HEK293 (cell line): Measurements from ENCODE around the gene RBM22.

Source experiments
- AEBP2 ChIP-seq: fragments of 450-650 bp; formaldehyde crosslinking; IDR thresholded peaks from 2 replicates; pipeline ENCODE4 v1.5.1; 2016; ENCODE audit warnings: missing biosample characterization, missing genetic modification characterization, borderline replicate concordance
- ATF2 ChIP-seq: fragments of 450-650 bp; formaldehyde crosslinking; IDR thresholded peaks from 2 replicates; pipeline ENCODE4 v1.5.1; 2016; ENCODE audit warnings: missing biosample characterization, missing genetic modification characterization, low read depth
- CTCF ChIP-seq: fragments of 450-650 bp; formaldehyde crosslinking; IDR thresholded peaks from 2 replicates; pipeline ENCODE4 v1.5.1; 2016; ENCODE audit warnings: missing biosample characterization, missing genetic modification characterization
- EGR2 ChIP-seq: fragments of 450-650 bp; formaldehyde crosslinking; IDR thresholded peaks from 2 replicates; pipeline ENCODE4 v1.5.1; 2016; ENCODE audit warnings: low read depth, missing biosample characterization, missing genetic modification characterization
- INSM2 ChIP-seq: fragments of 450-650 bp; formaldehyde crosslinking; IDR thresholded peaks from 2 replicates; pipeline ENCODE4 v1.5.1; 2016; ENCODE audit warnings: missing biosample characterization, missing genetic modification characterization
- MEIS1 ChIP-seq: sonication (generic); formaldehyde crosslinking; IDR thresholded peaks from 2 replicates; pipeline ENCODE4 v1.8.1; 2022; ENCODE audit warnings: missing genetic modification reagents, mild to moderate bottlenecking, borderline replicate concordance
- OVOL3 ChIP-seq: fragments of 450-650 bp; formaldehyde crosslinking; IDR thresholded peaks from 2 replicates; pipeline ENCODE4 v1.5.1; 2016; ENCODE audit warnings: missing biosample characterization, missing genetic modification characterization
- RBAK ChIP-seq: fragments of 450-650 bp; formaldehyde crosslinking; IDR thresholded peaks from 2 replicates; pipeline ENCODE4 v1.5.1; 2016; ENCODE audit warnings: missing biosample characterization, missing genetic modification characterization
- SETDB1 ChIP-seq: IDR thresholded peaks from one replicate; pipeline ENCODE4 v1.6.1; 2017; ENCODE audit warnings: mild to moderate bottlenecking, low read length, moderate library complexity, mixed read lengths; ENCODE audit not compliant: insufficient read length
- TRIM28 ChIP-seq: IDR thresholded peaks from 2 replicates; pipeline ENCODE4 v1.6.1; 2011; ENCODE audit warnings: low read length, control low read depth, borderline replicate concordance
- ZBTB21 ChIP-seq: fragments of 450-650 bp; formaldehyde crosslinking; IDR thresholded peaks from 2 replicates; pipeline ENCODE4 v1.5.1; 2017; ENCODE audit warnings: missing biosample characterization, missing genetic modification characterization
- ZIC2 ChIP-seq: fragments of 450-650 bp; formaldehyde crosslinking; IDR thresholded peaks from 2 replicates; pipeline ENCODE4 v1.5.1; 2016; ENCODE audit warnings: missing biosample characterization, missing genetic modification characterization
- ZNF133 ChIP-seq: fragments of 450-650 bp; formaldehyde crosslinking; IDR thresholded peaks from 2 replicates; pipeline ENCODE4 v1.5.1; 2016; ENCODE audit warnings: missing biosample characterization, missing genetic modification characterization
- ZNF174 ChIP-seq: fragments of 450-650 bp; formaldehyde crosslinking; IDR thresholded peaks from 2 replicates; pipeline ENCODE4 v1.5.0; 2017; ENCODE audit warnings: missing biosample characterization, mild to moderate bottlenecking, missing genetic modification characterization
- ZNF19 ChIP-seq: fragments of 450-650 bp; formaldehyde crosslinking; IDR thresholded peaks from 2 replicates; pipeline ENCODE4; 2016; ENCODE audit warnings: missing biosample characterization, missing genetic modification characterization, low read depth
- ZNF362 ChIP-seq: fragments of 450-650 bp; formaldehyde crosslinking; IDR thresholded peaks from 2 replicates; pipeline ENCODE4 v1.5.1; 2016; ENCODE audit warnings: missing biosample characterization, missing genetic modification characterization
- ZNF394 ChIP-seq: fragments of 450-650 bp; formaldehyde crosslinking; IDR thresholded peaks from 2 replicates; pipeline ENCODE4 v1.5.1; 2016; ENCODE audit warnings: missing biosample characterization, missing genetic modification characterization, mild to moderate bottlenecking, moderate library complexity, borderline replicate concordance
- ZNF513 ChIP-seq: fragments of 450-650 bp; IDR thresholded peaks from 2 replicates; pipeline ENCODE4 v1.5.1; 2018; ENCODE audit warnings: missing biosample characterization, missing genetic modification characterization
- ZNF514 ChIP-seq: fragments of 450-650 bp; formaldehyde crosslinking; IDR thresholded peaks from 2 replicates; pipeline ENCODE4 v1.5.1; 2016; ENCODE audit warnings: missing biosample characterization, missing genetic modification characterization
- ZNF521 ChIP-seq: fragments of 450-650 bp; formaldehyde crosslinking; IDR thresholded peaks from 2 replicates; pipeline ENCODE4 v1.5.1; 2017; ENCODE audit warnings: missing biosample characterization, mild to moderate bottlenecking, missing genetic modification characterization
- ZNF561 ChIP-seq: fragments of 450-650 bp; IDR thresholded peaks from 2 replicates; pipeline ENCODE4 v1.5.1; 2018; ENCODE audit warnings: missing biosample characterization, missing genetic modification characterization, borderline replicate concordance
- ZNF585B ChIP-seq: fragments of 450-650 bp; formaldehyde crosslinking; IDR thresholded peaks from 2 replicates; pipeline ENCODE4 v1.5.1; 2016; ENCODE audit warnings: missing biosample characterization, missing genetic modification characterization
- ZNF610 ChIP-seq: fragments of 450-650 bp; formaldehyde crosslinking; IDR thresholded peaks from 2 replicates; pipeline ENCODE4 v1.5.1; 2016; ENCODE audit warnings: missing biosample characterization, missing genetic modification characterization, borderline replicate concordance
- ZNF626 ChIP-seq: fragments of 450-650 bp; sonication (Bioruptor Pico); formaldehyde crosslinking; IDR thresholded peaks from 2 replicates; pipeline ENCODE4 v1.5.1; 2018; ENCODE audit warnings: missing biosample characterization, missing genetic modification characterization, inconsistent platforms
- ZNF777 ChIP-seq: fragments of 450-650 bp; formaldehyde crosslinking; IDR thresholded peaks from 2 replicates; pipeline ENCODE4 v1.5.1; 2017; ENCODE audit warnings: missing biosample characterization, missing genetic modification characterization, borderline replicate concordance
- ZNF785 ChIP-seq: fragments of 450-650 bp; formaldehyde crosslinking; IDR thresholded peaks from 2 replicates; pipeline ENCODE4 v1.5.1; 2016; ENCODE audit warnings: missing biosample characterization, missing genetic modification characterization
- ZNF830 ChIP-seq: fragments of 450-650 bp; IDR thresholded peaks from 2 replicates; pipeline ENCODE4 v1.5.0; 2018; ENCODE audit warnings: missing biosample characterization, missing genetic modification characterization, low read depth, mild to moderate bottlenecking, moderate library complexity
- ZSCAN30 ChIP-seq: fragments of 450-650 bp; IDR thresholded peaks from 2 replicates; pipeline ENCODE4 v1.5.1; 2018; ENCODE audit warnings: missing biosample characterization, mild to moderate bottlenecking, missing genetic modification characterization, moderate library complexity
- ZSCAN5A ChIP-seq: fragments of 450-650 bp; formaldehyde crosslinking; IDR thresholded peaks from 2 replicates; pipeline ENCODE4 v1.5.1; 2016; ENCODE audit warnings: missing biosample characterization, missing genetic modification characterization

The RBM22 gene

GRCh38 chr5:150656191-150657132 is 44.4 kb downstream of the RBM22 start (continued):
- TF ChIP-seq ZNF777 (tag by site-specific recombination) (peak; percentile 60), ZNF561 (peak; percentile 88), ZNF514 (tag by site-specific recombination) (no peak), ZNF585B (tag by site-specific recombination) (no peak), ZNF362 (tag by site-specific recombination) (no peak), ZNF513 (no peak), ATF2 (tag by site-specific recombination) (no peak), AEBP2 (tag by site-specific recombination) (no peak), ZNF19 (tag by site-specific recombination) (no peak), OVOL3 (no peak), EGR2 (tag by site-specific recombination) (no peak), ZNF133 (tag by site-specific recombination) (no peak), CTCF (tag by site-specific recombination) (peak; percentile 72), RBAK (no peak), ZIC2 (tag by site-specific recombination) (peak; percentile 95), ZSCAN30 (peak; percentile 90), ZNF785 (tag by site-specific recombination) (no peak), ZBTB21 (tag by site-specific recombination) (no peak), ZNF394 (no peak), ZNF521 (tag by site-specific recombination) (no peak), INSM2 (tag by site-specific recombination) (peak; percentile 57; the same call in 1 of the 2 replicates), SETDB1 (no peak), ZNF626 (no peak), ZNF174 (no peak), MEIS1 (CRISPR knock-in tag) (no peak), ZSCAN5A (tag by site-specific recombination) (no peak), TRIM28 (no peak), ZNF830 (tag by site-specific recombination) (no peak), ZNF610 (tag by site-specific recombination) (no peak)
